Stimulated activated CD8-positive, alpha-beta memory T cell treated with anti-CD3 and anti-CD28 coated beads, Interleukin-2, amount 100 ng/mL, for 1 hour (primary cell): ENCODE results near the gene MAP2K3.

ENCODE experiments used
- DNase-seq, 2 donors: peaks; one replicate each; pipeline ENCODE4 v3.0.0-alpha.2; 2020; ENCODE audit warnings: low read depth in 2 of 2

The MAP2K3 gene

DNA sequence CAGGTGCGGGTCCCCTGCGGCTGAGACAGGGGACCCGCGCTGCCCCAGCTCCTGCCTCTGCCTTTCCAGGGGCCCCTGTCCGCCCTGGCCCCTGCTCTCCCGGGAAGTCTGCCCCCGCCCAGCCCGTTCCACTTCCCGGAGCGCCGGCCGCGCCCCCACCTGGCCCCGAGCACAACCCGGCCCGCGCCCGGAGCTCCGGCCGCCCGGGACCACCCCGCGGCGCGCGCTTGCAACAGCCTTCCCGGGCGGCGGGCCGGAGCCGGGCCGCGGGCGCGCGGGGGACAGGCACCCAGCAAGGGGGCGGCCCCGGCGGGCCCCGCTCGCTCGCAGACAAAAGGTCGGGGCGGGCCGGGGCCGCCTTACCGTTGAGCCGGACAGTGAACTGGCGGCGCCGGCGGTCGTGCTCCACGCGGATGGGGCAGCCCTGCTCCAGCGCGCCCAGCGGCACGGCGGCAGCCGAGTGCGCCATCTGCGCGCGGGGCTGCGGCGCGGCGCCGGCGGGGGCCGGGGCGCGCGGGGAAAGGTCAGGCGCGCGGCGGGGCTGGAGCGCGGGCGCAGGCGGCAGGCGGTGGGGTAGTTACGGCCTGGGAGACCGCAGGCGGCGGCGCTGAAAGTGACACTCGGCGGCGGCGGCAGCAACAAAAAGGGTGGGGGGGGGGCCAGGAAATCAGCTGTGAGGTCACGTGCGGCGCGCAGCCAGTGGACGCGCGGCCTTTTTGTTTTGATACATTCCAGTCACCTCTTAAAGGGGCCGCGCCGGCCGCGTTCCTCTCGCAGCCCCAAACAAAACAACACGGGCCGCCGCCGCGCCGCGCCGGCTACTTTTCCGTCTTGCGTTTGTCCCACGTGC, 31.5 kb upstream of the MAP2K3 start, which contains the start of gene NATD1:
Gene NATD1 (minus strand): TSS at position 615 of the 850 bp plus-strand sequence. CDS start 146 bp downstream, at position 469.
- DNase-seq = peak; percentile 58 to 64

DNA sequence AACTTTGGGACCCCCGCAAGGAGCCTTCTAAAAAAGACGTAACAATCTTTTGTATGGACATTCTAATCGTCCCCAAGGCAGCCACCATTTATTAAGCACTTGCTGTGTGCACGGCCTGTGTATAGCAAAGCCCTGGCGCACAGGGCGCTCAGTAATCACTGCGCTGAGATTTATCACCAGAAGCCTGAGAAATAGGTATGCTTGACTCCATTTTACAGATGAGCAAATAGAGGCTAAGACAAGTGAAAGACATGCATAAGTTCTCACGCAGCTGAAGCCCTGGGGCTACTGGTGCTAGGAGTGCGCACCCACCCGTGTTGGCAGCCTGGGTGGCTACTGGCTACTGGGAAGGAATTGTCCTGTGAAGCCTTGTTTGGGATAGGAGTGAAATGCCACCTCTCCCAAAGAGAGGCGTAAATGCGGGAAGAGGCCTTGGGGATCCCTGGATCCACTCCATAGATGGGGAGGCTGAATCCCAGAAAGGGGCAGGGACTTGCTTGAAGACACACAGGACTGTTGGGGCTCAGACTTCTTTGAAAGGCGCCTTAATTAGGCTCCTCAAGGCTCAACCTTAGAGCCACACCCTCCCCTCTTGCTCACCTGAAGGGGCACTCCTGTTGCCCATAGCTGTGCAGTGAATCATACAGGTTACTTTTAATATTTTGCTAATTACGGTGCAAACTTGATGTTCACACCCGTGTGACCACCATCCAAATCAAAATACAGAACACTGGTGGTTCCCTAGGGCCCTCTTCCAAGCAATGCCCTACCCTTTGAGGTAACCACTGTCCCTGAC, 30.7 kb upstream of the MAP2K3 start:
- DNase-seq = no peak

DNA sequence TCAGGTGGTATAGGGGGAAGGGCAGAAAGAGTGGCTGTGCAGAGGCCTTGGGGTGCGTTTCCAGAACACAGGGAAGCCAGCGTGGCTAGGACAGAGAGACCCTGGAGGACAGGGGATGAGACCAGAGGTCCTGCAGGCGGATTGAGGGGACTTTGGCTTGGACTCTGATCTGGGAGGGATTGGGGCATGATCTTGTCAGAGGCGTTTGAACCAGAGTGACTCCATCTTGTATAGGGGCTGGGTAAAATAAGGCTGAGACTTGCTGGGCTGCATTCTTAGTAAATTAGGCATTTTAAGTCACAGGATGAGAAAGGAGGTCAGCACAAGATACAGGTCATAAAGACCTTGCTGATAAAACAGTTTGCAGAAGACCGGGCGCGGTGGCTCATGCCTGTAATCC, 25.9 kb upstream of the MAP2K3 start:
- no peak for DNase-seq

DNA sequence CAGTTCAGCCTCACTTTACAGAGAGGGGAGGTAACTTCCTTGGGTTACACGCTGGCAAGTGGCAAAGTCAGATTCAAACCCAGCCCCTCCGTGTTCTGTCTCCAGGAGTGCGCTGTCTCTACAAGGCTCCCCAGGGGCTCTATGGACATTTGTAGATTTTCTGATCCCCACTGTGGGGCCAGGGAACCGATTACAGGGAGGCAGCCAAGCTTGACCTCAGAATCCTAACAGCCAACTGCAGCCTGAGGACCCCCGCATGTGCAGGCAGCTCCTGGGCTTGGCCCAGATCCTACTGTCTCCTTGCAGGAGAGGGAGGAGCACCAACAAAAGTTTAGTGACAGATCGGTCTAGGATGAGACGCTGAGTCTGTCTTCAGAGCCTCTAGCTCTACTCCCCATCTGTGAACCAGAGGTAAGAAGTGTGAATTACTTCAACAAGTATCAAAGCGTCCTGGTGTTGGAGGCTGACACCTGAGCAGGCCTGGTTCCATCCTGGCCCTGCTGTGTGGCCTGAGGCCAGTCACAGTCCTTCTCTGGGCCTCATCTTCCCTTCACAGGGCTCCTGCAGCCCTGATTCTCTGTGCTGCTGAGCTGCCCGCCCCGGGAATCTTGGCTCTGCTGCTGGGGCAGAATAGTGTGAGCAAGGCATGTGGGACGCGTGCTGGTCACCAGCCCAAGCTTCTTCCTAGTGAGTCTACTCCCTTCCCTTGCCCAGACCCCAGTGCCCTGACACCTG, 22.1 kb upstream of the MAP2K3 start:
- DNase-seq = no peak

DNA sequence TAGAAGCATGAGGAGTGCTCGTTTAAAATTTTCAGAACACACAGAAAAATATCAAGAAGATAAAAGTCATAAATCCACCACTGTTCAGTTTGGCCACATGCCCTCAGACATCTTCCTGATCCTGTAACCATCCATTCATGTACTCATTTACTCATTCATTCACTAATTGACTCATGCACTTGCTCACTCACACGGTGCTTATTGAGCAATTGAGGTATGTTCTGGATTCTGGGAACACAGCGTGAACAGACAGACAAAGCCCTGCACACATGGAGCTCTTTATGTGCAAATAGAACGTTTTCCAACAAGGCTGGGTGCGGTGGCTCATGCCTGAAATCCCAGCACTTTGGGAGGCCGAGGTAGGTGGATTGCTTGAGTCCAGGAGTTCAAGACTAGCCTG, 21.1 kb upstream of the MAP2K3 start:
- DNase-seq = no peak

DNA sequence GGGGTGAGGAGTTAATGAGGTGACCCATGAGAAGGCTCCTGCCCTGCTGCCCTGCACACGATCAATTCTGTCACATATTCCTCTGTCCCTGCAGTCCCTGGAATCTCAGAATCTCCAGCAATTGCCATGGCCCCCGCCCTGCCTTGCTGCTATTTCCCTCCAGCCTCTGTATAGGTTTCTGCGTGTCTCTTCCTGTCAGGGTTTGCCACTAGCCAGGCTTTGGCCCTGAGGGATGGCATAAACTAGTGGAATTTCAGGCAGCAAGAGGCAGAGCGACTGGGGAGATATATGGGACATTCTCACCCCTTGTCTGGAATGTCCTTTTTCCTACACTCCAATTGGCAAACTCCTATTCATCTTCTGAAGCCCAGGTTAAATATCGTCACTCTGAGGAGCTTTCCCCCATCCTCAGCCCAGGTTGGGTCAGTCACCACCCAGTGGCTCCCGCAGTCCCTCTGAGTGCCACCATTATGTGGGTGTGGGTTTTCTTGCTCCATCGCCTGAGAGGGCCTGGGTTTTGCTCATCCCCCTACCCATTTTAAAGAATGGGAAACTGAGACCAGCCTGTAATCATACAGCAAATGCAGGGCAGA, 15.8 kb upstream of the MAP2K3 start:
- no peak for DNase-seq

DNA sequence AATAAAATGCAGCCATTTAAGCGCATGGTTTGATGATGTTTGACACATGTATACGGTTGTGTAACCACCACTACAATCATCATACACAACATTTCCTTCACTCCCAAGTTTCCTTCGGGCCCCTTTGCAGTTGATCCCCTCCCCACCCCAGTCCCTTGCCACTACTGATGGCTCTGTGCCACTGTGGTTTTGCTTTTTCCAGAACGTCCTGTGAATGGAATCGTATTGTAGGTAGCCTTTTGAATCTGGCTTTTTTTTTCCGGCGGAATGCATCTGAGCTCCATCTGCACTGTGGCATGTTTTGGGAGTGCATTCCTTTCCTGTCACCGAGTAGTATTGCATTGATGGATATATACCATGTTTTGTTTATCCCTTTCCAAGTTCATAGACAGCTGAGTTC, 15.1 kb upstream of the MAP2K3 start:
- DNase-seq = no peak

DNA sequence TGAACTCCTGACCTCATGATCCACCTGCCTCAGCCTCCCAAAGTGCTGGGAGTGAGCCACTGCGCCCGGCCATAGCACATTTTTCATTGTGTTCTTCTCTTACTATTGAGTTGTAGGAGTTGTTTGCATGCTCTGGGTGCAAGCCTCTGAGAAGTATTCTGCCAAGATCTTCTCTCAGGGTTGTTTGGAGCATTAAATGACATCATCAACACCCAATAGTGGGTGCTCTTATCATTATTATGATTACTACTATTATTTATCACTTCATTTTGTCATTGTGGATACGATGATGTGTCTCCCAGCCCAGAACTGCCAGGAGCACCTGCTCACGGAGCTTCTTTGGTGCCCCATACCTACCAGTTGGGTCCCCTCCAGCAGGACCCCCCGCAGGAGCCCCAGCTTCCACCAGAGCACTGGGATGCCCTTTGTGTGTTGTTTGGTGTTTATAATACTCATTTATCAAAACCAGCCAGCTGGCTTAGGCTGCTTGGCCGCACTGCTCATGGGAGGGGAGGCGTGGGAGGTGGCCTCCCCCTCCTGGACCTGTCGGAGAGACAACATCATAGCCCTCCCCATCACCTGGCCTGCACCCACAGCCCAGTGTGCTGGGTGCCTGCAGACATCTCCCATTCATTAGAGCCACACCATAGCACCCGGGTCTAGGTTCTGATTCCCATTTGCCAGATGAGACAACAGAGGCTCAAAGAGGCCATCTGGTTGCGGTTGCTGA, 12.9 kb upstream of the MAP2K3 start:
- no peak for DNase-seq

DNA sequence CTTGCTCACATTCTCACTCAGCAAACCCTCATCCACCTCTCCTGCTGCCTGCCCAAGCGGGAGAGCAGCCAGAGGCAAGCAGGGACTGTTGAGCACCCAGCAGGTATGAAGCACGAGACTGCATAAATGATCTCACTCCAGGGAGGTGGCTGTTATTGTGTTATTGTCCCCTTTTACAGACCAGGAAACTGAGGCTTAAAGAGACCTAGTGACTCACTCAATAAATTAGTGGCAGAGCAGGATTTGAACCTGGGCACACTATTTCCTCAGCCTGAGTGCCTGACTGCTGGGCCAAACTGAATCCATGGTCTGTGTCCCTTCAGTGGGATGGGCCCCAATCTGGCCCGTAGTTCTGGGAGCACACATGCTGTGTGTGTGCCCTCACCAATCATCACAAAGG, 12.3 kb upstream of the MAP2K3 start:
- DNase-seq = no peak

DNA sequence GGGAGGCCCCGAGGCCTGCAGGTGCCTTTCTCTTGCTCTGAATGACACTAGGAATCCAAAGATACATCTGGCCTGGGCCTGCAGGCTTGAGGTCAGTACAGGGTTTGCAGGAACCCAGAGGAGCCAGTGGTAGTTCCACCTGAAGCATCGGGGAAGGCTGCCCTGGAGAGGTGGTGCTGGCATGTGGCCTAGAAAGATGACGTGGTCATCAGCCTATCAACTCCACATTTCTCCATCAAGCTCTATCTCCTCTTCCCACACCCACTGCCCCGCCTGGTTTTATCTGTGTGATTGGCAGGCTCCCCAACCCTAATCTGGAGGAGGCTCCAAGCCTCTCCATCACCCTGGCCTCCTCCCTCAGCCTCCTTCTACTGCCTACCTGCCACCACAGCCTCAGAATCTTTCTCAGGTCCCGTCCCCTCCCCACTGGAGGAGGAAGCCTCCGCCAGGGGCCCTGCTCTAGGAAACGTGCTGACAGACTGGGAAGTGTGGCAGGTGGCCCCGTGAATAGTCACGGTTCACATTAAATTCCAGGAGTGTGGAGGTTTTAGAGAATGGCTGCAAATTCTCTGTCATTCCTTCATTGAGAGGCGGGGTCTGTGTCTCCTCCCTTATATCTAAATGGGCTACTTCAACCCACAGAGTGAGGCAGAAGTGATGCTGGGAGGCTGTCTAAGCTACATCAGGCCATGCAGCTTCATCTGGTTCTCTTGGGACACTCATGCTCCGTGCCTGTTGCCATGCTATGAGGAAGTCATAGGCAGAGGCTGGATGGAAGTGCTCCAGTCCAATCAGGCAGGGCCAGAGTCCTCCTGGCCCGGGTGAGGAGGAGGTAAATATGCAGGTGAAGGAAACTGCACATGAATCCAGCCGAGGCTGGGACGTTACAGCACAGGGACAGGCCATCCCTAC, 11.4 kb upstream of the MAP2K3 start:
- no peak for DNase-seq

DNA sequence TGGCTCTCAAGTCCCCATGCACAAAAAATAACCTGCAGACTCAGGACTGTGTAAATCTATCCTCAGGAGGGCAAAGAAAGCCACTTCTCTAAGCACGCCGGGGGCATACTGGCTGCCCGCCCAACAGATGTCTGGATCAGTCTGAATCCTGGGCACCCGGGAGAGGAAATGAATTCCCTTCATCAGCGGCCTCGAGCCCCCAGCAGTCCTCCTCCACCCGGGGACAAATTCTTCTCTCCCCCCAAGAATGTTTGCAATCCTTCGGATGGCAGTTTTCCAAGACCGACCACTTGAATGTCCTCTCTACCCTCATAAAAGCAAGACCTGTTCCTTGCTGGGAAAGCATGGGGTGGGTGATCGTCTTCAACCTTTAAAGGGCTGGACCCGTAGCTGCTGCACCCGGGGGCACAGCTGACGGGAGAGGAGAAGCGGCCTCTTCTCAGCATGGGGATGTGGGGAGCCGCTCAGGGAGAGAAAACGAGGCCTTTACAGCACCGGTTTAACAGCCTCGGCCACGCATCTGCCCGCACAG, 9.4 kb upstream of the MAP2K3 start:
- DNase-seq = no peak

DNA sequence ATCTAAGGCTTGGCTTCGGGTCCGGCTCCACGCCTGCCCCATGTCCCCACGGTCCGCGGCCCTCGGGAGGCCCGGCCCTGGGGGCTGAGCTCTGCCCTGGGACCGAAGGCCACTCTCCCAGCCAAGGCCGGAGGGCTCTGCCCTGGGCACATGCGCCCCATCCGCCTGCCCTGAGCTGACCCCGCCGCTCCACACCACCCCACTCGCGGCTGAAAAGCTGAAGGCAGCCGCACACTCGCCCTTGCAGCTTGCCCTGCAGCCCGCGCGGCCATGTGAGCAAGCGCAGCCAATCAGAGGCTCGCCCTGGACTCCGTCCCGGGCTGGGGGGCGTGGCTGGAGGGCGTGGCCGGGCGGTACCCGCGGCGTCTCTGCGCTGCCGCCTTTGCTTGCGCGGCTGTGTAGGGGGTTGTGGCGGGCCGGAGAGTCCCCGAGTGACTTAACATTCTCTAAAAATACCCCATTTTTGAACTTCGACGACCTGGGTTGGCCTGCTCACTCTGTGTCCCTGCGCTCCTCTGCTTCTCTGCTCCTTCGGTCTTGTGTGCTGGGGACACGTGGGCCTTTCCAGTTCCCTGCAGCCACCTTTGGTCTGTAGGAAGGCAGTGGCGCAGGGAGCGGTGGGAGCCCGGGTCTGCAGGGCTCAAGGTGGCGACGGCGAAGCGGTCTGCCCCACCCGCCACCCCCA, 8.8 kb upstream of the MAP2K3 start:
- peak; percentile 92 to 93 for DNase-seq

DNA sequence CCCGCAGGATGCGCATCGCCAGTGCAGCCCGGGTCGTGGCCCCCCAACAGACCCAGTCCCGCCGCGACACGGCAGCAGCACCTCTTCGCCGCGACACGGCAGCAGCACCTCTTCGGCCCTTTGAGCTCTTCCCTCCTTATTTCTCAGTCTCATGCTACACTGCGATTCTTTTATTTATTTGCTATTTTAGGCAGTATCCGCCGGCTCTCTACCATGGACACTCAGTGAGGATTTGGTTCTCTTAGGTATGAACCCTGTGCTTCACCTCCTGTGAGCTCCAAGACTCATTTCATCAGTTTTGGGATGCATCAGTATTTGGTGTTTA, 8.3 kb upstream of the MAP2K3 start:
- no peak for DNase-seq

DNA sequence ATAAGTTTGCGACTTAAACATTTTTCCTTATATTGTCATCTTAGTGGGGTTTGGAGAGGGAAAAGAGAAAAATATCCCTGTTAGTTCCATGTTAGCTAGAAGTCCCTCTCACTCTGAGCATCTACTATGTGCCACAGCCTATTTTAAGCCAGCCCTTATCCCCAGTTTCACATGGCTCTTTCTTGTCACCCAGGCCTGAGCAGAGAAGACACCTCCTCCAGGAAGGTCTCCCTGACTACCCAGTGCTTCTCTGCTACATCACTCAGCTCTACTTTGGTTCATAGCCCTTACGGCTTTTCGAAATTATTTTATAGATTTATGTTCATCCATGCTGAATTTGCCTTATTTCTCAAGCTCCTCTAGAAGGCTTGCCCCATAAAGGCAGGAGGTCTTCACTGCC, 7.2 kb upstream of the MAP2K3 start:
- no peak for DNase-seq

DNA sequence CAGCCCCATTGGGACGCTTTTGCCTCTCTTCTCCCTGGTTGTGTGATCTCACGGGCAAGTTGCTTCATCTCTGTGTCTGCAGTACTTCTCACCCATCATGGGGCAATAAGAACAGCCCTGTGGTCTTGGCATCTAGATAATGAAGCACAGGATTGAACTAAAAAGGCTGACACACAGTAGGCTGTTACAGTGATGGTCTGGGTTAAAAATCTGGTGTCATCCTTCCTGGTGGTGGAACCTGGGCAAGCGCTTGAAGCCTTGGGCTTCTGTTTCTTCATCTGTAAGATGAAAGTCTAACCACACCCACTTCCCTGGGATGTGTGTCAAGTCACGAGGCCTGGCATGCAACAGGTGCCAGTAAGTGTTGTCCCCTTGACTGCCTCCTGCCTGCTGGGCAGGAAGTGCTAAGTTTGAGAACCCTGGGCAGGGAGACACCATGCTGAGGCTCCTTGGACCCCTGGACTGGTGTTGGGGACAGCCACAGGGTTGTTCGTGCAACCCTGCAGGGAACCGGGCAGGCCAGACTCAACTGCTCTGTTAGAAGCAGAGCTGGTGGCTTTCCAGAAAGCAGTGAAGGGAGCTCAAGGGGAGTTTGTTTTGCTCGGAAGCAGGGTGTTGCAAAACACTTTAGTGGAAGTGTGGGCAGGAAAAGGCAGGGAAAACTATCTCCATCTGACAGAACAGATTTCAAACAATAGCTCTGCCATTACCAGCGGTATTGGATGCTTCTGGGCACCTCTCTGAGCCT, 5.9 kb upstream of the MAP2K3 start:
- no peak for DNase-seq

DNA sequence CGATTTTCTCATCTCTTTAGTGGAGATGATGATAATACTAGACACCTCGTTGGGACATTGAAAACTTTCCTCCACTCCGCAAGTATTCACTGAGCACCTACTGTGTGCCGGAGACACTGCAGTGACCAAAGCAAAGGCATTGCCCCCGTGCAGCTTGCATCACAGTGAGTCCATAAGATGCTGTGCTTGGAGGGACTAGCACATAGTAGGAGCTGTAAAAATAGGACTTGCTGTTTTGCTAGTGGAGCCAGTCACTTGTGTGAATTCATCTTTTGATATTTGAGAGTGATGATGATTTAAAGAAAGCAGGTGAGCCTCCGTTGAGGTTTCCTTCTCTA, 5.3 kb upstream of the MAP2K3 start:
- DNase-seq = no peak

DNA sequence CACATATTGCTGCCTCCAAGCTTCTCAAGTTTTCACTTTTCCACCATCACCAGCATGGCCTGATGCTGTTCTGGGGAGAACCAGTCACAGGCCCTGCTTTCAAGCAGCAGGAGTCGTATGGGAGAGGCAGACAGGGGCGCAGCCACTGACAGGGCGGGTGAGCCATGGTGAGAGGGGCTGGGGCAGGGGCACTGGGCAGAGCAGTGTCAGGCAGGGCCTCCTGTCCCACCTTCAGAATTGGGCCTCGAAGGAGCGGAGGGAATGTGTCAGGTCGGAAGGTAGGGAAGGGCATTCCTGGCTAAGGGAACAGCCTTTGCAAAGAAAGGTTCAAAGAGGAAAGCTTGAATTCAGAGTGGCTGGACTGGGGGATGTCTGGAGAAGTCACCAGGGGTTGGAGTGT, 4.9 kb upstream of the MAP2K3 start:
- DNase-seq = no peak

DNA sequence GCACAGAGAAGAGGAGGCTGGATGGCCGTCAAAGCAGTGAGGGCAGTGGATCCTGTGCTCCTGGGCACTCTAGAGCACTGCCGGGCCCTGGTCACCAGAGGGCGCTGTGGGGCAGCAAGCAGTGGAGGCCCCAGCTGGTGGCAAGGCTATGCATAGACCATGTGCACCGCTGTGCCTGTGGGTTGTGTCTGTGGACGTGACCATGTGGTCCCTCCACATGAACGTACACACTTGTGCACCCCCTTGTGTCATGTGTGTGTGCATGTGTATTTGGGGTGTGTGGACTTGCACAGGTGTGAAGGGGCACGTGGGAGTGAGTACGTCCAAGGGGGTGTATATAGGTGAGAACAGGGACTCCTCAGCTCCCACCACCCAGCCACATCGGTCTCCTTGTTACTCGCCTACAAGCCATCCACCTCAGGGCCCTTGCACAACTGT, 4.4 kb upstream of the MAP2K3 start:
- peak; percentile 82 for DNase-seq

DNA sequence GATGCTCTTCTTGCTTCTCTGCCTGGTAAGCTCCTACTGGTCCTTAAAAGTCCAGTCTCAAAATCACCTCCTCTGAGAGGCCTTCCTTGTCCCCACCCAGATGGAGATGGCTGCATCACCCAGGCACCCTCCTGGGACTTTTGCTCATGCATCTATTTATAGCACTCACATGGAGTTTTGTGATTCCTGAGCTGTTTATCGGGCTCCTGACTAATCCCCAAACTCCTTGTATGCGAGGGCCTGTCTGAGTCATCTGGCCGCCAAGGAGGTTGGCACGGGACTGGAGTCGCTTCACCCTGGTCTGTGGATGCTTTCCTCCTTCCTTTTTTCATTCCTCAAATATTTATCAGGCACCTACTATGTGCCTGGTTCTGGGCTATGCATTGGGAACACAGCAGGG, 2.3 kb upstream of the MAP2K3 start:
- no peak for DNase-seq
